CD4-positive, alpha-beta T cell treated with Interleukin-21 for 1 hour (primary cell): ENCODE results near the gene RBM33.

Experiments
- DNase-seq: peaks from one replicate; pipeline ENCODE4 v3.0.0-alpha.2; 2020

RBM33 gene

GRCh38 chr7:155727616-155728015 lies 83.2 kb downstream of the RBM33 start:
- no peak for DNase-seq

DNA sequence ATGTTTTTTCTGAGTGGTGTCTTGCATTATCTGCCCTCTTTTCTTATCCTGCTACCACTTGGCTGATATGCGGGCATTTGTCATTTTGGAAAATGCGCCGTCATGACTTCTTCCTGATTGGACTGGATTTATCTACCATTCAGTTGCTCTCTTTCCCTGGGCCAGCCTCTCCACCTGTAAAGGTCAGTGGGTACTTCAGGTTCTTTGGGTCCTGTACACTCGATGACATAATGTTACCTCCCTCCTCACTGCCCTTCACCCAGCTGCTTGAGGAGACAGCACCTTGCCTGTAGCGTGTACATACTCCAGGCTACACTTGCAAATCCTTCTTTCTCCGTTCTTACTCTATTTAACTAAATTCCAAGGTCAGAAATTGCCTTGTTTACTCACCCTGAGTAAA lies 83.7 kb downstream of the RBM33 start:
- DNase-seq = no peak

- no peak for DNase-seq
Observed at GRCh38 chr7:155729847-155730246, 85.4 kb downstream of the RBM33 start.

DNA sequence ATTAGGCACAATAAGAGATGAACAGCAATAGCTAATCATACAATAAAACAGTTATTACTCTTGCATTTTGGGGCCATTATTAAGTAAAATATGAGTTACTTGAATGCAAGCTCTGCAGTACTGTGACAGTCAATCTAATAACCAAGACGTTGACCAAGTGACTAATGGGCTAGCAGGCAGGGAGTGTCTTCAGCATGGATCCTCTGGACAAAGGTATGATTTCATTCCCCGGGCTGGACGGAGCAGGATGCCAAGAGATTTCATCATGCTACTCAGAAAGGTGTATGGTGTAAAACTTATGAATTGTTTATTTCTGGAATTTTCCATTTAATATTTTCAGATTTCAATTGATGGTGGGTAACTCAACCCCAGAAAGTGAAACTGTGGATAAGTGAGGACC lies 86.9 kb downstream of the RBM33 start:
- DNase-seq = no peak

DNA sequence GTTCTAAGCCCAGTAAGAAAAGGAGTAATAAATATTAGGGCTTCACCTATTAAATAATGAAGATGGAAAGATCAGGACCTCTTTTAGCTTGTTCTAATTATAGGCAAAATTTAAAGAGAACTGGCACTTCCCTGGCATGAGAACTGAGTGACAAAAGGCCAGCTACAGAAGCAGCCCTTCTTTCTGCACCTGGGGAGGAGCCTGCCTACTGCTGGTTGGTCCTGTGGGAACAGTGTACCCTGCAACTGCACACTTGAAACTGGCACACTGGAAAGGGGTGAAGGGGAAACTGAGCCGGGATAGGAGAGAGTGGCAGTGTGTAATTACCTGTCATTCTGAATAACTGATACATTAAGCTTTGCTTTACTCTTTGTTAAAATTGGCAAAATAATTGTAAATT lies 87.4 kb downstream of the RBM33 start:
- DNase-seq = no peak

DNA sequence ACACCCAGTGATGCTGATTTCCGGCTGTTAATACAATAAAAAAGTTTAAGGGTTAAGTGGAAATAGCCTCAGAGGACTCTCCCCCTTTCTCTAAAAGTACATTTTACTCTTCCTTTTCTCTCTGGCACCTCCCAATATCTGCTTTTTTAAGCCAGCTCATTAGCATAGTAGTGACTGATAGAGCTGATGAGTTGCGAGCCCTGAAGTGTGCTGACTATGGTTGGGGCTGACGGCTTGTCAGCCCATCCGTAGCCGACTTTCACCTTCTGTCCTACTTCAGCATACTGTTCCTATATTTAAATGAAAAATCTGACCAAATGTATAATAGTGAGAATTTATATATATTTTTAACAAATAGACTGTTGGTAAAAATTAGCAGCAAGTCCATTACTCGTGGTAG lies 87.8 kb downstream of the RBM33 start:
- no peak for DNase-seq

DNA sequence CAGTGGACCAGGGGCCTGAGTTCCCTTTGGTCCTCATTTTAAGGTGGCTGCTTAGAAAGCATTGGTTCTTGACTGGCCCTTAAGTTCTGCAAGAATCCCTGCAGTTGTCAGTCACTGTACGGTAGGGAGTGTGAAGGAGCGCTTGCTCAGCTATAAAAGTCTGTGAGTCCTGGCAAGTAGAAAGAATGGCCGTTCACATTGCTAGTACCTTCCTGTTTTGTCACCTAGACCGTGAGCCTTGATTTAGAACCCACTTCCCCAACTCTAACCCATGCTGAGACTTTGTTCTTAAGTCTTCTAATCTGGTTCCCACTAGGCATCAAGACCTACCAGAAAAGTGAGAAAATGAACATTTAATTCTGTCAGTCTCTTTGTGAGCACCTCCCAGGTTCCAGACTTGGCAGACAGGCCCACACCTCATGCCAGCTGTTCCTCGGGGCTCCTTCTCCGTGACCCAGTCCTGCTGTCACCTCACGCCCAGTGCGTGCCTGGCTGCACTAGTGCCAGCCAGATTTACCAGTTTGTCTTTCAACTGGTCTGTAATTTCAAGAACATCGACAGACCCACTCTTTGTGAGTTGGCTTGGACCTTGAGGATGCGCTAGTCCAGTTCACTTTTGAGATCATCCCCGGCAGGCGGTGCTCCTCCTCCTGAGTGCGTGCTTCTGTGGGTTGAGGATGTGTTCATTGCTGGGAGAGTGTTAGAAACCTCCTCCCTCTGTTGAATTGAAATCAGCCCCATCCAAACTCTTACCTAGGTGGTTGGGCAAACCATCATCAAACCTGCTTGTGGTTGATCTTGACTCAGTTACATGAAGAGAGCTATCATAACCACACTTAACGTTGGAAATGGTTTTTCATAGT lies 89.4 kb downstream of the RBM33 start:
- no peak for DNase-seq

- no peak for DNase-seq
Observed at GRCh38 chr7:155734445-155734809, 90.0 kb downstream of the RBM33 start.

- DNase-seq = no peak
Observed at GRCh38 chr7:155735442-155736115, 91.1 kb downstream of the RBM33 start.

DNA sequence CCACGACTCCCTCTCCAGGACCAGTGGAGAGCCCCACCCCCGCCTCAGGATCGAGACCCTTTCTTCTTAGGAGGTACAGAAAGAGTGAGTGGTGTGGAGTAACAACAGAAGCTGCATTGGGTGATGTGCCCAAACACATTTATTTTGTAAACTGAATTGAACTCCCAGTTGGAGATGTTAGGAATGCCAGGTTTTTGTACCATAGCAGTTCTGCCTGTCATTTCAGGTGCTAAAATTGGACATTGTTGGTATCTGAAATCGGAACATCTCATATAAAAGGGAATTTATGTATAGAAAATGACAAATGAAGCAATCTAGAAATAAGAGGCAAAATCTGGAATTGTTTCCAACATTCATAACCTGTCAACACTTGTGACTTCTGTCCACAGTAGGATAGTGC lies 93.1 kb downstream of the RBM33 start:
- no peak for DNase-seq

- no peak for DNase-seq
Observed at GRCh38 chr7:155738104-155738503, 93.6 kb downstream of the RBM33 start.

DNA sequence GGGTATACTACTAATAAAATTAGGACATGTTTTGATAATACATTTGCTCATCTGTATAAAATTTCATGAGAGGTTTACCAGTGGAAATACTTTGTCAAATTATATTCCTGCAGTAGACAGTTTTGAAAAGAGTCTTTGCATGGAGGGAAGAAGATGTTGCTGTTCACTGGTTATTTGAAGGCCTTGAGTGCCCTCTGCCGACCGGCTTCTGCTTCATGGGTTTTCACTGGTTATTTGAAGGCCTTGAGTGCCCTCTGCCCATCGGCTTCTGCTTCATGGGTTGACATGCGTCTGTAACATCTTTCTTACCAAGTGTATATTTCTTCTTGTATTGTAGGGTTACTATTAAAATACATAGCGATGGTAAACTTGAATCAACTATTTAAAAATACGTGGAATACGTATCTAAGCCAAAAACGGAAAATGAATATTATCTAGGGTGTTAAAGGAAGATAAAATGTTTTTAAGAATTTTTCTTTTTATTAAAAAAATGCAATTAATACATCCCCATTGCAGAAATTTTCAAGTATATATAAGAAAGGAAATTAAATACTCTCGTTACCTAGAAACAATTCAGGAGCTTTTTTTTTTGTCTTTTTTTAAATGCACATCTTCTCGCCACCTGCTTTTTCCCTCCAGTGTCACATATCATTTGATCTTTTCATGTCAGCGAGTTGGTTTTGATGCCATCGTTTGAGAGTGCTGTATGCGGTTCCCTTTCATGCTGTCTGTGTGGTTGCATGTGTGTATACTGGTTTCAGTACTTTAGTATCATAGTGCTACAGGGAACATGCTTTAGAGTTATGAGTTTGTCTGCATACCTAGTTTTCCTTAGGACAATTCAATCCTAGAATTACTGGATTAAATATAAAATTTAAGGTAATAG lies 94.4 kb downstream of the RBM33 start:
- peak; percentile 62 for DNase-seq

GRCh38 chr7:155739538-155740143 lies 95.2 kb downstream of the RBM33 start:
- no peak for DNase-seq

DNA sequence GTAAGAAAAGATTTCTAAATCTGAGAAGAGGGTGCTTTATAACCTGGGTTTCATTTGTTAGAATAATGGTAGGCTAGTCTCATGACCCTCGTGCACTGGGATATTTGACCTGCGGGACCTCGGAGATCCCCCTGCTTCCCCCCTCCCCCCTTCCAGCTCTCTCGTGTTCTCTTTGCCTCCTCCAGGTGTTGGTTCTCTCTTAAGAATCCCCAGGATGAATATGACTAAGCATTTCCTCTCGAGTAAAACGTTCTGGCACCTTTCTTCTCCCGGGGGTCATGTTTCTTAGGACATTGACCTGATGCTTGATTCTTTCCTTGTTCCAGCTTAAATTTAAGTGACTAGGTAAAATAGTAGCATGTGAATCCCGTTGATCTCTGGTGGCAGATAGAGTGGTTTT lies 96.6 kb downstream of the RBM33 start:
- DNase-seq = no peak

DNA sequence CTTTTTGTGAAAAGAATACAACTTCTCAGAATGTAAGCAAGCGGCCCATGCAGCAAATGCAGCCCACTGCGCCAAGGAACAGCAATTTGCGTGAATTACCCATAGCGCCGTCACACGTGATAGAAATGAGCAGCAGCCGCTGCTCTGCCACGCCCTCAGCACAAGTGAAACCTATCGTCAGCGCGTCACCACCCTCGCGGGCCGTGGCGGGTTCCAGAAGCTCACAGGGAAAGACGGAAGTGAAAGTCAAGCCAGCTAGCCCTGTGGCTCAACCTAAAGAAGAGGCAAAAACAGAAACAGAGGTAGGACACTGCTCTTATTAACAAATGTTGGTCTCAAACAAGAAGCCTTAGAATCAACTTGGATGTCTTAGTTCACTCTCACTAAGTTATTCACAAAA lies 97.3 kb downstream of the RBM33 start:
- peak; percentile 28 for DNase-seq

- DNase-seq = no peak
Observed at GRCh38 chr7:155743177-155743576, 98.7 kb downstream of the RBM33 start.

GRCh38 chr7:155744971-155745683 lies 100.7 kb downstream of the RBM33 start:
- DNase-seq = no peak

- DNase-seq = no peak
Observed at GRCh38 chr7:155745737-155746136, 101.3 kb downstream of the RBM33 start.

DNA sequence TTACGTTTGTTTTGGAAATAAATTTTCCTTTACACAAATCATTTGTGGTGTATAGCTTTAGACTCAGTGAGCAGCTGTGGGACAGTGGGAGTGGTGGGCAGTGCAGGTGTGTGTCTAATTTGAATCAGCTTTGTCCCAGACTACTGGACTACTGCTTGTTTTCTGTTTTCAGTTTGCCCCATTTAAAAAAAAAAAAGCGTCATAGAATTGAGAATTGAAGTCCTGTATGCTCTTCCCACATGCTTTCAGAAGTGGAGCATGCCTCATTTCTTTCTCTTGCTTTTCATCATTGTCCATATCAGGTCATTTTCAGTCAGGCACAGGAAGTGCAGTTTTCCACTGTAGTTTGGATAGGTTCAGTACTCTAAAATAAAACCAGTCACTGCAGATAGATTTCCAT lies 101.7 kb downstream of the RBM33 start:
- no peak for DNase-seq

GRCh38 chr7:155747209-155747608 lies 102.7 kb downstream of the RBM33 start:
- no peak for DNase-seq

DNA sequence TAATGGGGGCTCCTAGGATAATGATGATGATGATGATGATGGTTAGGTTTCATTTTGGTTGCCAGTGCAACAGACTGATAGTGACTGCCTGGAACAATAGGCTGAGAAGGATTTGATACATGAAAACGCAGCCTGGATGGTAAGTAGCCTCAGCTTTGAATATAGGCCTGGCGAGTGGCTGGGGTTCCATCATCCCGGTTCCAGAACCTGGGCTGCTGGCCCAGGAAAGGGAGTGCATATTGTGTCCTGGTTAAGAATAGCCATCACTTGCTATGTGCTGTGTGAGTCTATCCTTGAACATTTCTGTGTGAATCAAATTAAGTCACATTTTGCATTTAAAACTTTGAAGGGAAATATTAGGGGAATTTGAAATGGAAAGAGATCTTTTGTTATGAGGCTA lies 105.1 kb downstream of the RBM33 start:
- DNase-seq = no peak
